ENCODE data around the gene ZC2HC1C. TPM values are rescaled to one million over a fixed set of nuclear protein-coding genes. Genes with fewer than 3 reads are reported as not detected.

The ZC2HC1C gene
- total and polyA plus RNA-seq, 2 of the 13 experiments (the other 11 are each of a cell fraction or from before 2014, with no cell fraction given), result 3.3 to 3.5 TPM

DNA sequence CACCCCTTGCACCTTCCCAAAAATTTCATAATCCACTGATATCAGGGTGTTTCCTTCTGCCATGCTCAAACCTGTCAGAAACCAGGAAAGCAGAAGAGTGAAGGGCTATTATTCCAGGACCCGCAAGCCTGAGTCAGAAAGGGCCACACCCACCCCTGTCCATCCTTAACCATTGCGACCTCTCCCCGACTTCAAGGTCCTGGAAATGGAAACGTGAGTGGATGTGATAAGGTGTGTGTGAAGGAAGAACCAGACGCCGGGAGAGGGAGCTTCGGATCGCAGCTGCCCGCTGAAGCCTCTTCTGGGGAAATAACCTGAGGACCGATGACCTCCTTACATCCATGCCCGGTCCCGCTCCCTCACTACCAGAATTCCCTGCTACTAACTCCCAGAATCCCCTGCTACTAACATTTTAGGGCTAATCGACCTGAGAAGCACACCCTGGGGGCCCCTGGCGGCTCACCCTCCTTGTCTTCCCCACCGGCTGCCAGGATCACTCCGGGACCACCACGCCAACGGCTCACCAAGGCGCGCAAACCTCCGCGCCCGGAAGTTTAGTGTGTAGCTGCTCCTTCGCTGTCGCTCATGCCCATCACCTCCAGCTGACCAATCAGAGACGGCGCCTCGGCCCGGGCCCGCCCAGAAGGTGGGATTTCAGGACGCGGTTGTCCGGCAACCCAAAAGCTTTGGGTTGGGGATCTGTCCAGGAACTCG lies 5.8 kb upstream of the ZC2HC1C start, which contains the start of gene ACYP1 (continued):
- TF ChIP-seq, protein P1, sequence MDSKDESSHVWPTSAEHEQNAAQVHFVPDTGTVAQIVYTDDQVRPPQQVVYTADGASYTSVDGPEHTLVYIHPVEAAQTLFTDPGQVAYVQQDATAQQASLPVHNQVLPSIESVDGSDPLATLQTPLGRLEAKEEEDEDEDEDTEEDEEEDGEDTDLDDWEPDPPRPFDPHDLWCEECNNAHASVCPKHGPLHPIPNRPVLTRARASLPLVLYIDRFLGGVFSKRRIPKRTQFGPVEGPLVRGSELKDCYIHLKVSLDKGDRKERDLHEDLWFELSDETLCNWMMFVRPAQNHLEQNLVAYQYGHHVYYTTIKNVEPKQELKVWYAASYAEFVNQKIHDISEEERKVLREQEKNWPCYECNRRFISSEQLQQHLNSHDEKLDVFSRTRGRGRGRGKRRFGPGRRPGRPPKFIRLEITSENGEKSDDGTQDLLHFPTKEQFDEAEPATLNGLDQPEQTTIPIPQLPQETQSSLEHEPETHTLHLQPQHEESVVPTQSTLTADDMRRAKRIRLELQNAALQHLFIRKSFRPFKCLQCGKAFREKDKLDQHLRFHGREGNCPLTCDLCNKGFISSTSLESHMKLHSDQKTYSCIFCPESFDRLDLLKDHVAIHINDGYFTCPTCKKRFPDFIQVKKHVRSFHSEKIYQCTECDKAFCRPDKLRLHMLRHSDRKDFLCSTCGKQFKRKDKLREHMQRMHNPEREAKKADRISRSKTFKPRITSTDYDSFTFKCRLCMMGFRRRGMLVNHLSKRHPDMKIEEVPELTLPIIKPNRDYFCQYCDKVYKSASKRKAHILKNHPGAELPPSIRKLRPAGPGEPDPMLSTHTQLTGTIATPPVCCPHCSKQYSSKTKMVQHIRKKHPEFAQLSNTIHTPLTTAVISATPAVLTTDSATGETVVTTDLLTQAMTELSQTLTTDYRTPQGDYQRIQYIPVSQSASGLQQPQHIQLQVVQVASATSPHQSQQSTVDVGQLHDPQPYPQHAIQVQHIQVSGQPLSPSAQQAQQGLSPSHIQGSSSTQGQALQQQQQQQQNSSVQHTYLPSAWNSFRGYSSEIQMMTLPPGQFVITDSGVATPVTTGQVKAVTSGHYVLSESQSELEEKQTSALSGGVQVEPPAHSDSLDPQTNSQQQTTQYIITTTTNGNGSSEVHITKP (CRISPR knock-in tag; IDR thresholded peaks at IDR 0.05; ENCODE audit: low read depth), result no peak
- TF ChIP-seq SMAD1 (CRISPR knock-in tag; IDR thresholded peaks at IDR 0.05; ENCODE audit: borderline replicate concordance, low read depth) (no peak), CC2D1A (CRISPR knock-in tag; IDR thresholded peaks at IDR 0.05) (no peak), U2AF2 (IDR thresholded peaks at IDR 0.05; ENCODE audit: low read depth, low read length) (no peak), HNRNPLL (IDR thresholded peaks at IDR 0.05; ENCODE audit: low read depth, low read length, poor library complexity, severe bottlenecking) (peak; percentile 85), ZNF816 (CRISPR knock-in tag; IDR thresholded peaks at IDR 0.05; ENCODE audit: borderline replicate concordance) (no peak), SRSF1 (optimal IDR thresholded peaks at IDR 0.05; ENCODE audit: low read depth, low read length) (no peak), DPF2 (CRISPR knock-in tag; IDR thresholded peaks at IDR 0.05; ENCODE audit: borderline replicate concordance, low read depth) (no peak), MATR3 (CRISPR knock-in tag; IDR thresholded peaks at IDR 0.05) (no peak), HDAC2 (CRISPR knock-in tag; IDR thresholded peaks at IDR 0.05) (peak; percentile 13; the same call in 1 of the 2 replicates)
- TF ChIP-seq, protein P2, sequence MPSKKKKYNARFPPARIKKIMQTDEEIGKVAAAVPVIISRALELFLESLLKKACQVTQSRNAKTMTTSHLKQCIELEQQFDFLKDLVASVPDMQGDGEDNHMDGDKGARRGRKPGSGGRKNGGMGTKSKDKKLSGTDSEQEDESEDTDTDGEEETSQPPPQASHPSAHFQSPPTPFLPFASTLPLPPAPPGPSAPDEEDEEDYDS (CRISPR knock-in tag; IDR thresholded peaks at IDR 0.05), result peak; percentile 45; the same call in 1 of the 2 replicates
- TF ChIP-seq, protein P3, sequence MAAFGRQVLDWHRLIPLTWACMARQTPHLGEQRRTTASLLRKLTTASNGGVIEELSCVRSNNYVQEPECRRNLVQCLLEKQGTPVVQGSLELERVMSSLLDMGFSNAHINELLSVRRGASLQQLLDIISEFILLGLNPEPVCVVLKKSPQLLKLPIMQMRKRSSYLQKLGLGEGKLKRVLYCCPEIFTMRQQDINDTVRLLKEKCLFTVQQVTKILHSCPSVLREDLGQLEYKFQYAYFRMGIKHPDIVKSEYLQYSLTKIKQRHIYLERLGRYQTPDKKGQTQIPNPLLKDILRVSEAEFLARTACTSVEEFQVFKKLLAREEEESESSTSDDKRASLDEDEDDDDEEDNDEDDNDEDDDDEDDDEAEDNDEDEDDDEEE (CRISPR knock-in tag; IDR thresholded peaks at IDR 0.05), result no peak
- TF ChIP-seq, protein P4, sequence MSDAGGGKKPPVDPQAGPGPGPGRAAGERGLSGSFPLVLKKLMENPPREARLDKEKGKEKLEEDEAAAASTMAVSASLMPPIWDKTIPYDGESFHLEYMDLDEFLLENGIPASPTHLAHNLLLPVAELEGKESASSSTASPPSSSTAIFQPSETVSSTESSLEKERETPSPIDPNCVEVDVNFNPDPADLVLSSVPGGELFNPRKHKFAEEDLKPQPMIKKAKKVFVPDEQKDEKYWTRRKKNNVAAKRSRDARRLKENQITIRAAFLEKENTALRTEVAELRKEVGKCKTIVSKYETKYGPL (CRISPR knock-in tag; IDR thresholded peaks at IDR 0.05), result no peak
- TF ChIP-seq, protein P5, sequence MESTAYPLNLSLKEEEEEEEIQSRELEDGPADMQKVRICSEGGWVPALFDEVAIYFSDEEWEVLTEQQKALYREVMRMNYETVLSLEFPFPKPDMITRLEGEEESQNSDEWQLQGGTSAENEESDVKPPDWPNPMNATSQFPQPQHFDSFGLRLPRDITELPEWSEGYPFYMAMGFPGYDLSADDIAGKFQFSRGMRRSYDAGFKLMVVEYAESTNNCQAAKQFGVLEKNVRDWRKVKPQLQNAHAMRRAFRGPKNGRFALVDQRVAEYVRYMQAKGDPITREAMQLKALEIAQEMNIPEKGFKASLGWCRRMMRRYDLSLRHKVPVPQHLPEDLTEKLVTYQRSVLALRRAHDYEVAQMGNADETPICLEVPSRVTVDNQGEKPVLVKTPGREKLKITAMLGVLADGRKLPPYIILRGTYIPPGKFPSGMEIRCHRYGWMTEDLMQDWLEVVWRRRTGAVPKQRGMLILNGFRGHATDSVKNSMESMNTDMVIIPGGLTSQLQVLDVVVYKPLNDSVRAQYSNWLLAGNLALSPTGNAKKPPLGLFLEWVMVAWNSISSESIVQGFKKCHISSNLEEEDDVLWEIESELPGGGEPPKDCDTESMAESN (CRISPR knock-in tag; conservative IDR thresholded peaks at IDR 0.05), result no peak
